B cell (primary cell): ENCODE measurements around the gene CYB561D1. TPM values are rescaled to one million over a fixed set of nuclear protein-coding genes. Genes with fewer than 3 reads are reported as not detected.

Experiments used
- ATAC-seq: fragments of 200-7000 bp; cut with Tn5 transposase; one replicate; pipeline ENCODE4 v1.10.0; 2021; ENCODE audit warnings: low read depth, mild to moderate bottlenecking, moderate number of reproducible peaks, moderate library complexity
- CTCF ChIA-PET: fragments of 350-600 bp; sonication (Branson Sonifier 250); formaldehyde crosslinking; loops from one replicate; lab custom pipeline; 2021; ENCODE audit warnings: antibody characterized with exemption, inconsistent platforms; lab: Charles Lee
- POLR2A ChIA-PET: fragments of 350-600 bp; sonication (Branson Sonifier 250); formaldehyde crosslinking; loops from one replicate; lab custom pipeline; 2021; ENCODE audit warnings: antibody characterized with exemption; lab: Charles Lee
- DNase-seq: peaks from one replicate; pipeline ENCODE4 v3.0.0; 2013
- H2AFZ ChIP-seq: 2 replicates; pipeline ENCODE4 v1.6.1; 2012; ENCODE audit warnings: mild to moderate bottlenecking, low read depth, low read length; ENCODE audit not compliant: insufficient read depth, poor library complexity, severe bottlenecking
- H3K27ac ChIP-seq, 2 donors: 1 replicate in 1 of 2; 2 replicates in 1 of 2; pipeline ENCODE4 v1.5.1; 2012 to 2013; ENCODE audit warnings: low read length in 2 of 2, mild to moderate bottlenecking in 2 of 2, moderate library complexity in 1 of 2
- H3K27me3 ChIP-seq, 4 experiments: fragments of 200-600 bp in 1 of 4; sonication (generic) in 1 of 4; replicated peaks in 1 of 4; 1 replicate in 2 of 4; 2 replicates in 2 of 4; pipeline versions ENCODE4 v1.6.1 to v1.7.0; 2013 to 2016; ENCODE audit warnings: low read length in 3 of 4, mild to moderate bottlenecking in 2 of 4, mixed read lengths in 1 of 4, moderate library complexity in 1 of 4; ENCODE audit not compliant: insufficient read depth in 4 of 4, control insufficient read depth in 3 of 4; ENCODE audit errors: control extremely low read depth in 1 of 4
- H3K36me3 ChIP-seq, 2 experiments: replicated peaks in 1 of 2; 1 replicate in 1 of 2; 2 replicates in 1 of 2; pipeline versions ENCODE4 v1.6.1 to v1.7.1; 2013; ENCODE audit warnings: low read length in 1 of 2; ENCODE audit not compliant: insufficient read depth in 2 of 2, control insufficient read depth in 1 of 2; ENCODE audit errors: control extremely low read depth in 1 of 2, extremely low read depth in 1 of 2
- H3K4me1 ChIP-seq, 2 donors: fragments of 200-600 bp in 1 of 2; sonication (generic) in 1 of 2; 1 replicate in 1 of 2; 2 replicates in 1 of 2; pipeline versions ENCODE4 v1.5.1 to v1.6.1; 2013 to 2017; ENCODE audit warnings: low read length in 2 of 2; ENCODE audit not compliant: control insufficient read depth in 2 of 2, insufficient read depth in 2 of 2
- H3K4me2 ChIP-seq: replicated peaks from 2 replicates; pipeline ENCODE3; 2012; ENCODE audit warnings: mild to moderate bottlenecking, low read depth, low read length; ENCODE audit not compliant: poor library complexity, severe bottlenecking
- H3K4me3 ChIP-seq, 5 experiments: fragments of 200-600 bp in 1 of 5; sonication (generic) in 1 of 5; 1 replicate in 3 of 5; 2 replicates in 2 of 5; pipeline versions ENCODE4 v1.5.1 to v1.7.0; 2011 to 2016; ENCODE audit warnings: low read length in 4 of 5, mild to moderate bottlenecking in 4 of 5, low read depth in 2 of 5, control low read depth in 1 of 5, moderate library complexity in 1 of 5; ENCODE audit not compliant: insufficient read depth in 1 of 5; ENCODE audit errors: control extremely low read depth in 1 of 5, extremely low read depth in 1 of 5
- H3K79me2 ChIP-seq: fragments of 200-600 bp; sonication (generic); one replicate; pipeline ENCODE4 v1.6.0; 2016; ENCODE audit warnings: low read length; ENCODE audit not compliant: control insufficient read depth, insufficient read depth
- H3K9ac ChIP-seq: fragments of 200-600 bp; sonication (generic); 2 replicates; pipeline ENCODE4 v1.6.1; 2017; ENCODE audit warnings: mild to moderate bottlenecking, low read length, moderate library complexity
- H3K9me3 ChIP-seq, 3 donors: one replicate each; pipeline versions ENCODE4 v1.6.1 to v1.7.1; 2013; ENCODE audit warnings: low read length in 2 of 3; ENCODE audit not compliant: control insufficient read depth in 2 of 3, insufficient read depth in 1 of 3; ENCODE audit errors: control extremely low read depth in 1 of 3
- H4K20me1 ChIP-seq: 2 replicates; pipeline ENCODE4 v1.6.0; 2012; ENCODE audit warnings: mild to moderate bottlenecking, low read length; ENCODE audit not compliant: insufficient read depth, control insufficient read depth, poor library complexity, severe bottlenecking
- H3K27ac Mint-ChIP-seq: one replicate; pipeline ENCODE4 v1.8.0; 2021; ENCODE audit warnings: mixed read lengths
- H3K27me3 Mint-ChIP-seq: one replicate; pipeline ENCODE4 v1.8.0; 2021; ENCODE audit warnings: mixed read lengths
- H3K4me1 Mint-ChIP-seq: one replicate; pipeline ENCODE4 v1.8.0; 2021; ENCODE audit warnings: mixed read lengths
- H3K4me3 Mint-ChIP-seq: one replicate; pipeline ENCODE4 v1.8.0; 2021; ENCODE audit warnings: mixed read lengths
- H3K9me3 Mint-ChIP-seq: one replicate; pipeline ENCODE4 v1.8.0; 2022; ENCODE audit warnings: mixed read lengths; ENCODE audit not compliant: insufficient read depth
- CTCF ChIP-seq: fragments of 200-600 bp; IDR thresholded peaks from one replicate; pipeline ENCODE4 v1.8.0; 2022; ENCODE audit warnings: antibody characterized with exemption, mild to moderate bottlenecking
- EZH2 ChIP-seq: IDR thresholded peaks from 2 replicates; pipeline ENCODE4 v1.6.1; 2012; ENCODE audit warnings: borderline replicate concordance, low read depth, mild to moderate bottlenecking, moderate library complexity, low read length; ENCODE audit not compliant: insufficient read depth, poor library complexity, severe bottlenecking
- WGBS: methylation state at CpG from one replicate; pipeline ENCODE4 v1.1.5; 2013; ENCODE audit warnings: missing lambda C conversion rate; ENCODE audit not compliant: insufficient coverage; 5-methylcytosine and 5-hydroxymethylcytosine counted together
- intact Hi-C: fragments of 100-400 bp; cut with micrococcal nuclease; formaldehyde crosslinking; loops from one replicate; pipeline ENCODE4 v1.10.0; 2022
- polyA plus RNA-seq: library from polyadenylated mRNA; depleted of rRNA; stranded (reverse); fragments of >200 nt; gene quantifications from 2 replicates; pipeline ENCODE4 v1.2.3, GENCODE V29; 2012
- total RNA-seq, 2 donors: library from RNA; stranded (reverse); fragments of 120-200 nt in 1 of 2; gene quantifications; 1 replicate in 1 of 2; 2 replicates in 1 of 2; pipeline versions ENCODE4 v1.2.3 to v1.2.4, GENCODE V29; 2013 to 2022

CYB561D1 gene
- total and polyA plus RNA-seq, 2 donors (not counting 1 experiment from before 2014, with no cell fraction given), result 16.1 to 28.0 TPM

DNA sequence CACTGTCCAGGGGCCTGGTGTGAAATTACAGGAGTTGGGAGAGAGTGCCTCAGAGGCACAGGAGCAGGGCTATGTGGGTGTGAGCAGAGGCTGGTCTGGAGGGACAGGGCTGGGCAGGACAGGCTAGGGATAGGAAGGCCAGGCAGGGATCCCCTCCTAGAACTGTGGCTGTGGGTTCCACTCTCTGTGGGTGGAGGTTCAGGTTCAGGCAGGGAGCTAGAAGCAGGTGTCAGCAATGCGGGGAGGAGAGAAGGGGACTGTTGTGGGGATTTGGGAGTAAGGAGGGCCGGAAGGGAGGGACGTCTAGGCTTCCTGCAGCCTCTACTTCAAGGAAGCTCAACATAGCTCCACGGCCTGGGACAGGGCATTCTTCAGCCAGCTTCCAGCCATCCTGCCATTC lies 37.5 kb downstream of the CYB561D1 start:
- Histone ChIP-seq H3K27me3 (no peaks in the 10 kb centered on the region), H3K4me1 (peaks cover 4 to 11% of the 10 kb centered on the region in 2 donors), H3K4me3 (no peak overlapping the region), H4K20me1 (no peaks in the 10 kb centered on the region), H3K36me3 (no peaks in the 10 kb centered on the region), H3K79me2 (no peaks in the 10 kb centered on the region), H3K4me2 (no peak overlapping the region), H2AFZ (no peak overlapping the region), H3K27ac (no peak overlapping the region), H3K9ac (no peak overlapping the region), H3K9me3 (no peaks in the 10 kb centered on the region)
- intact Hi-C loops, result no loop called here
- Mint-ChIP-seq H3K9me3 (no peaks in the 10 kb centered on the region), H3K27me3 (no peaks in the 10 kb centered on the region), H3K4me1 (peaks cover 11% of the 10 kb centered on the region), H3K27ac (no peak overlapping the region), H3K4me3 (no peak overlapping the region)
- TF ChIP-seq CTCF (no peak), EZH2 (no peak)
- DNase-seq, result no peak
- 100% methylated on average over 2 of the region's 4 CpGs for WGBS
- ChIA-PET CTCF (interaction anchor here (1.0 to 21.6 kb wide), 17 partner anchors 10 to 338 kb away, joined by 3 to 926 read pairs (median 12); partner anchors contain the start of genes AMIGO1, ATXN7L2, CYB561D1 and GNAI3), POLR2A (interaction anchor here (2.6 kb wide), 1 partner anchor 41 kb away, joined by 19 read pairs; no protein-coding TSS in a partner anchor)
- ATAC-seq, result no peak

- no peak overlapping the region for H3K4me3 ChIP-seq
- no peaks in the 10 kb centered on the region for H4K20me1 ChIP-seq
- TF ChIP-seq CTCF (no peak), EZH2 (no peak)
- peaks cover 11% of the 10 kb centered on the region for H3K4me1 Mint-ChIP-seq
- H2AFZ ChIP-seq, result peak overlapping the region; percentile 91
- intact Hi-C loops, result loop anchor here (1.0 kb wide), 5 partner anchors 16 to 133 kb away; partner anchors contain the start of genes CYB561D1, GNAI3 and PSMA5
- peak overlapping the region; percentile 90 for H3K4me3 Mint-ChIP-seq
- DNase-seq (no peak), ATAC-seq (no peak)
- ChIA-PET CTCF (interaction anchor here (0.6 to 21.6 kb wide), 33 partner anchors 8 to 1950 kb away, joined by 3 to 926 read pairs (median 6); partner anchors contain the start of genes AMIGO1, AMPD2, ATXN7L2 and CYB561D1), POLR2A (interaction anchor here (2.6 kb wide), 1 partner anchor 41 kb away, joined by 19 read pairs; no protein-coding TSS in a partner anchor)
- H3K9me3 ChIP-seq, result no peaks in the 10 kb centered on the region
- no peaks in the 10 kb centered on the region for H3K27me3 ChIP-seq
- WGBS, result 86% methylated on average over 12 of the region's 16 CpGs
- no peaks in the 10 kb centered on the region for H3K79me2 ChIP-seq
- H3K27ac Mint-ChIP-seq, result peak overlapping the region; percentile 87
- no peaks in the 10 kb centered on the region for H3K9me3 Mint-ChIP-seq
- H3K36me3 ChIP-seq, result no peaks in the 10 kb centered on the region
- H3K4me2 ChIP-seq, result peak overlapping the region; percentile 86
- peaks cover 4 to 11% of the 10 kb centered on the region in 2 donors for H3K4me1 ChIP-seq
- H3K9ac ChIP-seq, result no peak overlapping the region
- H3K27me3 Mint-ChIP-seq, result no peaks in the 10 kb centered on the region
- no peak overlapping the region for H3K27ac ChIP-seq
Observed at GRCh38 chr1:109531826-109532364, 38.0 kb downstream of the CYB561D1 start.
